BLaER1 treated with 17β-estradiol and CSF1 and Interleukin-3, amounts not matched to agents 10 nM and 100 nM (cell line): ENCODE data around the gene ARHGEF6.
A peak's percentile ranks its signal among the peaks of the same experiment; 100 is the strongest.

ENCODE experiments used
- H3K27ac ChIP-seq, 11 experiments: shearing (Covaris generic); formaldehyde crosslinking; 2 replicates each; pipeline ENCODE4 v1.8.1; 2022
- H3K27me3 ChIP-seq, 11 experiments: shearing (Covaris generic); formaldehyde crosslinking; 2 replicates each; pipeline ENCODE4 v1.8.1; 2022
- H3K36me3 ChIP-seq, 11 experiments: shearing (Covaris generic); formaldehyde crosslinking; 2 replicates each; pipeline ENCODE4 v1.8.1; 2022
- H3K4me1 ChIP-seq, 10 experiments: shearing (Covaris generic); formaldehyde crosslinking; 2 replicates each; pipeline ENCODE4 v1.8.1; 2022
- H3K4me2 ChIP-seq, 11 experiments: shearing (Covaris generic); formaldehyde crosslinking; 2 replicates each; pipeline ENCODE4 v1.8.1; 2022
- H3K4me3 ChIP-seq, 10 experiments: shearing (Covaris generic); formaldehyde crosslinking; 2 replicates each; pipeline ENCODE4 v1.8.1; 2022
- H3K9ac ChIP-seq, 11 experiments: shearing (Covaris generic); formaldehyde crosslinking; 2 replicates each; pipeline ENCODE4 v1.8.1; 2022
- H3K9me3 ChIP-seq, 11 experiments: shearing (Covaris generic); formaldehyde crosslinking; replicated peaks in 1 of 11; 2 replicates each; pipeline ENCODE4 v1.8.1; 2022
- H4K20me1 ChIP-seq, 11 experiments: shearing (Covaris generic); formaldehyde crosslinking; 2 replicates each; pipeline ENCODE4 v1.8.1; 2022
- Cebpa-rat ChIP-seq, 11 experiments: shearing (Covaris generic); IDR thresholded peaks; 2 replicates each; pipeline ENCODE4 v1.8.1; 2022

ARHGEF6 gene

GRCh38 chrX:136750364-136750763 is 30.4 kb downstream of the ARHGEF6 start:
- H3K4me2 ChIP-seq, result peak overlapping the region in 2 of 11 experiments; percentile 39 to 52; a peak in 3 of 22 replicates
- H3K36me3 ChIP-seq, result peaks cover 0 to 7% (median 0%) of the 10 kb centered on the region in 11 experiments; a peak in 1 of 22 replicates
- H3K9me3 ChIP-seq, result no peaks in the 10 kb centered on the region
- no peak overlapping the region for H3K27ac ChIP-seq
- TF ChIP-seq Cebpa-rat (IDR thresholded peaks at IDR 0.05), result no peak
- H3K9ac ChIP-seq, result no peak overlapping the region
- H4K20me1 ChIP-seq, result peaks cover 0 to 24% (median 5%) of the 10 kb centered on the region in 11 experiments; a peak in 7 of 22 replicates
- peaks cover 89 to 100% (median 100%) of the 10 kb centered on the region in 11 experiments for H3K27me3 ChIP-seq
- H3K4me3 ChIP-seq, result no peak overlapping the region
- H3K4me1 ChIP-seq, result peaks cover 13 to 59% (median 28%) of the 10 kb centered on the region in 10 experiments; a peak in 19 of 20 replicates

GRCh38 chrX:136747003-136747986 is 33.4 kb downstream of the ARHGEF6 start:
- H3K36me3 ChIP-seq, result peaks cover 0 to 37% (median 14%) of the 10 kb centered on the region in 11 experiments; a peak in 13 of 22 replicates
- H3K27me3 ChIP-seq, result peaks cover 85 to 100% (median 100%) of the 10 kb centered on the region in 11 experiments
- H3K9me3 ChIP-seq, result no peaks in the 10 kb centered on the region
- peaks cover 21 to 86% (median 48%) of the 10 kb centered on the region in 10 experiments for H3K4me1 ChIP-seq
- H3K4me3 ChIP-seq, result peak overlapping the region in 6 of 10 experiments; percentile 23 to 47 (median 28); a peak in 8 of 20 replicates
- H3K27ac ChIP-seq, result peak overlapping the region in 9 of 11 experiments; percentile 37 to 91 (median 78); a peak in 17 of 22 replicates
- no peak for TF ChIP-seq Cebpa-rat (IDR thresholded peaks at IDR 0.05)
- H3K4me2 ChIP-seq, result peak overlapping the region; percentile 41 to 83 (median 59)
- H3K9ac ChIP-seq, result peak overlapping the region in 8 of 11 experiments; percentile 4 to 78 (median 62); a peak in 11 of 22 replicates
- peaks cover 0 to 11% (median 0%) of the 10 kb centered on the region in 11 experiments; a peak in 3 of 22 replicates for H4K20me1 ChIP-seq

- Histone ChIP-seq H3K9ac (peak overlapping the region in 3 of 11 experiments; percentile 3 to 53 (median 23); a peak in 4 of 22 replicates), H3K27me3 (peaks cover 82 to 100% (median 100%) of the 10 kb centered on the region in 11 experiments), H3K9me3 (no peaks in the 10 kb centered on the region), H4K20me1 (peaks cover 0 to 2% (median 0%) of the 10 kb centered on the region in 11 experiments; a peak in 2 of 22 replicates), H3K36me3 (peaks cover 0 to 55% (median 16%) of the 10 kb centered on the region in 11 experiments; a peak in 15 of 22 replicates), H3K27ac (peak overlapping the region in 8 of 11 experiments; percentile 11 to 91 (median 78); a peak in 14 of 22 replicates), H3K4me3 (no peak overlapping the region), H3K4me1 (peaks cover 21 to 80% (median 48%) of the 10 kb centered on the region in 10 experiments), H3K4me2 (peak overlapping the region; percentile 11 to 83 (median 54); a peak in 20 of 22 replicates)
- no peak for TF ChIP-seq Cebpa-rat (IDR thresholded peaks at IDR 0.05)
Observed at GRCh38 chrX:136745215-136746173, 35.2 kb downstream of the ARHGEF6 start.

- Histone ChIP-seq H3K27ac (no peak overlapping the region), H3K9ac (no peak overlapping the region), H3K27me3 (peaks cover 91 to 100% (median 100%) of the 10 kb centered on the region in 11 experiments), H3K4me3 (no peak overlapping the region), H3K4me2 (peak overlapping the region in 3 of 11 experiments; percentile 21 to 54 (median 27); a peak in 3 of 22 replicates), H3K36me3 (peaks cover 0 to 65% (median 24%) of the 10 kb centered on the region in 11 experiments; a peak in 17 of 22 replicates), H3K9me3 (no peaks in the 10 kb centered on the region), H3K4me1 (peaks cover 17 to 53% (median 40%) of the 10 kb centered on the region in 10 experiments), H4K20me1 (peaks cover 0 to 5% (median 0%) of the 10 kb centered on the region in 11 experiments; a peak in 2 of 22 replicates)
- TF ChIP-seq Cebpa-rat (IDR thresholded peaks at IDR 0.05), result no peak
Observed at GRCh38 chrX:136742721-136743379, 37.9 kb downstream of the ARHGEF6 start.

GRCh38 chrX:136738049-136738729 is 42.5 kb downstream of the ARHGEF6 start:
- Histone ChIP-seq H3K36me3 (peaks cover 0 to 42% (median 12%) of the 10 kb centered on the region in 11 experiments; a peak in 16 of 22 replicates), H3K9me3 (no peaks in the 10 kb centered on the region), H3K27ac (no peak overlapping the region), H3K9ac (no peak overlapping the region), H3K4me1 (peaks cover 22 to 42% (median 29%) of the 10 kb centered on the region in 10 experiments), H3K4me2 (no peak overlapping the region), H4K20me1 (peaks cover 0 to 5% (median 0%) of the 10 kb centered on the region in 11 experiments; a peak in 2 of 22 replicates), H3K4me3 (no peak overlapping the region), H3K27me3 (peaks cover 90 to 100% (median 99%) of the 10 kb centered on the region in 11 experiments)
- TF ChIP-seq Cebpa-rat (IDR thresholded peaks at IDR 0.05), result no peak

- peak overlapping the region in 2 of 11 experiments; percentile 1 to 4; a peak in 1 of 22 replicates for H3K9ac ChIP-seq
- peaks cover 90 to 100% (median 97%) of the 10 kb centered on the region in 11 experiments for H3K27me3 ChIP-seq
- peaks cover 0 to 33% (median 7%) of the 10 kb centered on the region in 11 experiments; a peak in 13 of 22 replicates for H3K36me3 ChIP-seq
- peak overlapping the region in 9 of 11 experiments; percentile 46 to 75 (median 65); a peak in 18 of 22 replicates for H3K4me2 ChIP-seq
- H3K4me1 ChIP-seq, result peaks cover 21 to 34% (median 27%) of the 10 kb centered on the region in 10 experiments
- H4K20me1 ChIP-seq, result peaks cover 0 to 5% (median 0%) of the 10 kb centered on the region in 11 experiments; a peak in 2 of 22 replicates
- no peak overlapping the region for H3K4me3 ChIP-seq
- peak overlapping the region in 9 of 11 experiments; percentile 11 to 77 (median 71); a peak in 13 of 22 replicates for H3K27ac ChIP-seq
- H3K9me3 ChIP-seq, result no peaks in the 10 kb centered on the region
- no peak for TF ChIP-seq Cebpa-rat (IDR thresholded peaks at IDR 0.05)
Observed at GRCh38 chrX:136736690-136737089, 44.0 kb downstream of the ARHGEF6 start.

- H3K36me3 ChIP-seq, result peaks cover 0 to 34% (median 11%) of the 10 kb centered on the region in 11 experiments; a peak in 10 of 22 replicates
- H3K4me1 ChIP-seq, result peaks cover 21 to 34% (median 27%) of the 10 kb centered on the region in 10 experiments
- peaks cover 0 to 5% (median 0%) of the 10 kb centered on the region in 11 experiments; a peak in 2 of 22 replicates for H4K20me1 ChIP-seq
- peaks cover 92 to 100% (median 97%) of the 10 kb centered on the region in 11 experiments for H3K27me3 ChIP-seq
- peak overlapping the region in 3 of 10 experiments; percentile 4 to 28 (median 16); a peak in 4 of 20 replicates for H3K4me3 ChIP-seq
- H3K4me2 ChIP-seq, result peak overlapping the region; percentile 47 to 76 (median 72)
- H3K27ac ChIP-seq, result peak overlapping the region in 10 of 11 experiments; percentile 52 to 77 (median 71); a peak in 19 of 22 replicates
- peak overlapping the region in 10 of 11 experiments; percentile 2 to 66 (median 45); a peak in 13 of 22 replicates for H3K9ac ChIP-seq
- TF ChIP-seq Cebpa-rat (IDR thresholded peaks at IDR 0.05), result no peak
- no peaks in the 10 kb centered on the region for H3K9me3 ChIP-seq
Observed at GRCh38 chrX:136735601-136736000, 45.1 kb downstream of the ARHGEF6 start.
